MG63 (cell line): ENCODE measurements around the gene NOXO1. TPM values are rescaled to one million over a fixed set of nuclear protein-coding genes. Genes with fewer than 3 reads are reported as not detected.
"Not testable (repeated sequence)": the region's sequence is repeated elsewhere in the genome, so short reads cannot be mapped to it uniquely, and the experiment has no call there.

Source experiments
- DNase-seq: peaks from one replicate; pipeline ENCODE4 v3.0.0-alpha.2; 2020
- H3K27me3 ChIP-seq: fragments of 250-450 bp; sonication (Bioruptor Pico); 2 replicates; pipeline ENCODE4 v1.5.1; 2020; ENCODE audit warnings: mild to moderate bottlenecking, moderate library complexity
- H3K36me3 ChIP-seq: fragments of 250-450 bp; sonication (Bioruptor Pico); 2 replicates; pipeline ENCODE4 v1.5.1; 2020; ENCODE audit warnings: mild to moderate bottlenecking, moderate library complexity
- H3K4me3 ChIP-seq: fragments of 250-450 bp; sonication (Bioruptor Pico); 2 replicates; pipeline ENCODE4 v1.5.1; 2020; ENCODE audit warnings: mild to moderate bottlenecking, moderate library complexity
- H3K9me3 ChIP-seq: fragments of 250-450 bp; sonication (Bioruptor Pico); 2 replicates; pipeline ENCODE4 v1.5.1; 2020; ENCODE audit warnings: mild to moderate bottlenecking, moderate library complexity
- total RNA-seq: library from RNA; depleted of rRNA; stranded (reverse); fragments of >200 nt; shearing (Covaris generic); gene quantifications from 2 replicates; pipeline ENCODE4 v1.2.3, GENCODE V29; 2014; ENCODE audit warnings: low replicate concordance

NOXO1 gene
- total RNA-seq, 1 experiment from 2014 or later = not detected

DNA sequence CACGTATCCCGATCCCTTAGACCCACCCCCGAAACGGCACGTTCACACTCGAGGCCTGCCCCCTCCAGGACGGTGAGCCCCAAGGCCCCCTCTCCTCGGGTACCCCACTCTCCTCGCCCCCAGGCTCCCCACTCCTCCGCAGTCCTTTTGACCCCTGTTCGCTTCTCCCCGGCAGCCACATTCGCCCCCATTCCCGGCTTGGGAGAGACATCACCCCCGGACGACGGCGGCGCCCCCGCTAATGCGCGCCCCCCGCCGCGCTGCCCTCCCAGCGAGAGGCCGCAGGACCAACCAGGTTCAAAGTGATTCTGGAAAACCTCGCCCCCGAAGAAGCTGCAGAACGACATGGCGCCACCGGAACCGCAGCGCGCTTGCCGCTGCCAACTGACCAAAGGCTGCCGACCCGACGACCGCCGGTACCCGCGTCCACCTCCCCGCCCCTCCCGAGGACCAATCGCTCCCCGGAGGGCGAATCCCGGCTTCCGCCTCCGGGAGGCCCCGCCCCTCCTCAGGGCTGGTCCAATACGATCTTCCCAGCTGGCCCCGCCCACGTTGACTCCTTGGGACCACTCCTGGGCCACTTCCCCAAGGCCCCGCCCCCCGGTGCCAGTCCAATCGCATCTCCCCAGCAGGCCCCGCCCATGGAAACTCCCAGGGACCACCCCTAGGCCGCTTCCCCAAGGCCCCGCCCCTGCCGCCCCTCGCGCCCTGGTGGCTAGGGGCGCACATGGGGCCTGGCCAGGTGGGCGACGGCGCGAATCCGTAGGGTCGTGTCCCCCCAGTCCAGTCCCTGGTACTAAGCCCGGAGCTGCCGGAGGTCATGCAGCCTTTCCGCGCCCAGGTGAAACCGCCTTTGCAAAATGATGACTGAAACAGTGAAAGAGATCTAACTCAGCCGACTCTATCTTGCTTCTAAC, 38.2 kb downstream of the NOXO1 start, which contains the start of gene MSRB1:
TSS of gene MSRB1 (minus strand) at position 390 of the 917 bp plus-strand sequence. CDS start at position 347, 43 bp downstream.
- peak within 1 kb of the TSS; percentile 86 for H3K4me3 ChIP-seq
- peak; percentile 99 for DNase-seq
- no peaks in the 10 kb centered on the region for H3K27me3 ChIP-seq
- no peaks in the 10 kb centered on the region for H3K9me3 ChIP-seq
- H3K36me3 ChIP-seq = peaks cover 30% of the 10 kb centered on the region

DNA sequence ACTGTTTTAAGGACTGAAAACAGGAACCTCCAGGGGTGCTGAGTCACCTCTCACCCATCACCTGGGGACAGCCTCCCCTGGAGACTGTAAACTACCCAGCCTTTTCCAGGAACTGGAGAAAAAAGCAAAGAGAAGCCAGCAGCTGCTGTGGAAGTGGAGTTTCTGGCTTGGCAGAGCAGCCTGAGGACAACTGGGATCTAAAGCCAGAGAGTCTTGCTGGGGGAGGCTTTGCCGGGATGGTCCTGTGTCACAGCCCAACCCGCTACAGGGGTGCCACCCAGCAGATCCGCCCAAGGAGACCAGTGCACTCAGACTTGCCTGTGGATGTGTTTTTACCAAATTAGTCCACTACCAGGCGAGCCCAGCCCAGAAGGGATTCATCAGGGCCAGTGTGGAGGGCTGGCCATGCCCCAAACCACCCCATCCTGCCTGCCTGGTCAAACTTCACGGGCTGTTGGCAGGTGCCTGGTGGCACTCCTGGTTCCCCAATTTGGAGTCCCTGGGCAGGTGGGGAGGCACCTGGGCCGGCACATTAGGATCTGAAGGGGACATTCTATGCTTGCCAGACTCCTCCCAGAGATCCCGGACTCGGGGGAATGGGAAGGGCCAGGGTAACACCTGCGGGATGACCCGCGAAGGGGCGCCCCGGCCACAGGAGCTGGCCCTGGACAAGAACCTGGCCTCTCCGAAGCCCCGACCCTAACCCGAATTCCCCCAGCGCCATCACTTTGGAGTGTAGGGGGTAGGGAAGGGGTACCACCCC, 39.0 kb downstream of the NOXO1 start:
- peaks cover 37% of the 10 kb centered on the region for H3K36me3 ChIP-seq
- no peaks in the 10 kb centered on the region for H3K27me3 ChIP-seq
- DNase-seq = no peak

DNA sequence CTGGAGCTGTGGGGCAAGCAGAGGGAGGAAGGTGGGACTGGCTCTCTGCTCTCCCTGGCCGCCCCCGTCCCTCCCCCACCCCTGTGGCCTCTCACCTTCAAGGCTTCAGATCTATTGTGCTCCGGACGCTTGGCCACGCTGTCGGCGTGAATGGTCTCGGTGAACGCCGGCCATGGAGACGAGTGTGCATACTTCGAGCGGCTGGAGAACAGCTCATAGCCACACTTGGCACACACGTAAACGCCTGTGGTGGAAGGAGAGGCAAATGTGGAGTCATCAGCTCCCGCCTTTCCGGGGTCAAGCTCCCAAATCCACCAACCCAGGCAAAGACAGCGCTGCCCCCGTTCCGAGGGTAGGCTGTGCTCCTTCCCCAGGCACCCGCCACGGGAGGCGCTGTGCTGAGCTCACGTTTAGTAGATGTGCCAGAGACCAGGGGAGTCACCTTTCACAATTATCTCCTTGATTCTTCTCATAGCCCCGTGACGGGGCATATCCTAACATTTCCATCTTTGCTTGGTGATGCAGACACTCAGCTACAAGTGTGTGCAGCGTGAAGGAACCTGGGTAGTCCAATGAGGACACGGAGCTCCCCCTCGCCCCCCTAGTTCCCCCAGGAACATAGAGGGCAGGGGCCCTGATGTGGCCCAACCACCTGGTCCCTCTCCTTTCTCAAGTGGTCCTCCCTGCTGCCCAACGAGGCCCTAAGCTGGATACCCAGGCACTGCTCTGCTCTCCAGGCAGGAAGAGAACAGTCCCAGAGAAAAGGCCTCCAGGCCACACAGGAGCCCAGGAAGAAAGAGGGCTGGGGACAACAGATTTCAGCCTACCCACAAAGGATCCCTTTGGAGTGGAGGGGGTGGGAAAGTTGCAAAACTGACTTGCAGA, 39.9 kb downstream of the NOXO1 start:
- peak; percentile 97 for DNase-seq
- peaks cover 40% of the 10 kb centered on the region for H3K36me3 ChIP-seq
- H3K4me3 ChIP-seq = peak overlapping the region; percentile 86
- no peaks in the 10 kb centered on the region for H3K9me3 ChIP-seq
- no peaks in the 10 kb centered on the region for H3K27me3 ChIP-seq

More for the DNA sequence above, 39.0 kb downstream of the NOXO1 start:
- Histone ChIP-seq H3K9me3 (no peaks in the 10 kb centered on the region), H3K4me3 (peak overlapping the region; percentile 86)

- DNase-seq = no peak
- no peaks in the 10 kb centered on the region for H3K27me3 ChIP-seq
- peaks cover 40% of the 10 kb centered on the region for H3K36me3 ChIP-seq
- no peaks in the 10 kb centered on the region for H3K9me3 ChIP-seq
- peak overlapping the region; percentile 86 for H3K4me3 ChIP-seq
Measured at GRCh38 chr16:1940273-1941161, 40.8 kb downstream of the NOXO1 start.

DNA sequence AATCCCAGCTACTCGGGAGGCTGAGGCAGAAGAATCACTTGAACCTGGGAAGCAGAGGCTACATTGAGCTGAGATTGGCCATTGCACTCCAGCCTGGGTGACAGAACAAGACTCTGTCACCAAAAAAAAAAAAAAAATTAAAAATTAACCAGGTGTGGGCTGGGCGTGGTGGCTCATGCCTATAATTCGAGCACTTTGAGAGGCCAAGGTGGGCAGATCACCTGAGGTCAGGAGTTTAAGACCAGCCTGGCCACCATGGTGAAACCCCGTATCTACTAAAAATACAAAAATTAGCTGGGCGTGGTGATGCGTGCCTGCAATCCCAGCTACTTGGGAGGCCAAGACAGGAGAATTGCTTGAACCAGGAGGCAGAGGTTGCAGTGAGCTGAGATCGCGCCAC, 41.4 kb downstream of the NOXO1 start:
- not testable (repeated sequence) for H3K4me3 ChIP-seq, DNase-seq, H3K9me3 ChIP-seq, H3K27me3 ChIP-seq
- H3K36me3 ChIP-seq = peaks cover 40% of the 10 kb centered on the region

GRCh38 chr16:1938910-1939309, 42.4 kb downstream of the NOXO1 start:
- DNase-seq = no peak
- Histone ChIP-seq H3K9me3 (no peaks in the 10 kb centered on the region), H3K36me3 (peaks cover 40% of the 10 kb centered on the region), H3K4me3 (no peak overlapping the region), H3K27me3 (no peaks in the 10 kb centered on the region)

DNA sequence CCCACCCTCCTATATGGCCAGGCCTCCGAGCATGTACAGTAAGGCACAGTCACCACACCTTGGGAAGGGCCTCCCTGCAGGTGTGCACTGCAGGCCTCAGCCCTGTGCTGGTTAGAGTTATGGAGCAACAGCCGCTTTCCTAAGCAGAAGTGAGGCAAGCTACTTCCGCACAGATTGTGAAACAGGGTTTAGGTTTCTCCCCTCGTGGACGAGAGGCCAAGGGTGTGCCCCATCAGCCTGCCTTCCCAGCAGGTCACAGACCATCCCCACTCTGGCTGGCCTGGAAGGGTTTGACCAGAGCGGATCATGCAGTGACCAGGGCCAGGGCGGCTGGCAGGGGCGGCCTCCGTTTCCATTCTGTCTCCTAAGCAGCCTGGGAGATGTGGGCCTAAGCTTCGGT, 43.0 kb downstream of the NOXO1 start:
- no peaks in the 10 kb centered on the region for H3K27me3 ChIP-seq
- no peaks in the 10 kb centered on the region for H3K9me3 ChIP-seq
- H3K36me3 ChIP-seq = peaks cover 40% of the 10 kb centered on the region
- DNase-seq = no peak
- H3K4me3 ChIP-seq = no peak overlapping the region

GRCh38 chr16:1936945-1937479, 44.3 kb downstream of the NOXO1 start:
- no peak for DNase-seq

GRCh38 chr16:1933097-1933661, 48.1 kb downstream of the NOXO1 start:
- Histone ChIP-seq H3K36me3 (peaks cover 11% of the 10 kb centered on the region), H3K9me3 (no peaks in the 10 kb centered on the region), H3K27me3 (no peaks in the 10 kb centered on the region), H3K4me3 (no peak overlapping the region)
- no peak for DNase-seq

More at GRCh38 chr16:1936945-1937479, 44.3 kb downstream of the NOXO1 start:
- H3K9me3 ChIP-seq = no peaks in the 10 kb centered on the region
- H3K27me3 ChIP-seq = no peaks in the 10 kb centered on the region
- no peak overlapping the region for H3K4me3 ChIP-seq
- peaks cover 40% of the 10 kb centered on the region for H3K36me3 ChIP-seq

- H3K27me3 ChIP-seq = no peaks in the 10 kb centered on the region
- H3K36me3 ChIP-seq = peaks cover 3% of the 10 kb centered on the region
- H3K4me3 ChIP-seq = no peak overlapping the region
- DNase-seq = no peak
- H3K9me3 ChIP-seq = no peaks in the 10 kb centered on the region
Measured at GRCh38 chr16:1932050-1933028, 48.9 kb downstream of the NOXO1 start.

DNA sequence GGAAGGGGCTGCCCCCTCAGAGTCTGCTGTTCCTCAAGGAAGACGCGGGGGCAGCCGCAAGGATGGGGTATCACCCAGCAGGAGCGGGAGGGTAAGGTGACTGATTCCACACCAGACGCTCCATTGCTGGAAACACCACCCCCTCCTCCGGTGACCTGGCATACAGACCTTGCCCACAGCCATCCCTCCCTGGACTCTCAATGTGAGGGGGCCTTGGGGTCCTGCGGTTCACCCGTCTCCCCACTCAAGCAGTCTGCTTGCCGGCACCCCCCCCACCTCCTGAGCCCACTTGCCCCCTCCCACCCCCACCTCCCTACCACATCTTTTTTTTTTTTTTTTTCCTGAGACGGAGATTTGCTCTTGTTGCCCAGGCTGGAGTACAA, 50.9 kb downstream of the NOXO1 start:
- Histone ChIP-seq H3K9me3 (no peaks in the 10 kb centered on the region), H3K36me3 (no peaks in the 10 kb centered on the region), H3K27me3 (no peaks in the 10 kb centered on the region), H3K4me3 (no peak overlapping the region)
- no peak for DNase-seq

DNA sequence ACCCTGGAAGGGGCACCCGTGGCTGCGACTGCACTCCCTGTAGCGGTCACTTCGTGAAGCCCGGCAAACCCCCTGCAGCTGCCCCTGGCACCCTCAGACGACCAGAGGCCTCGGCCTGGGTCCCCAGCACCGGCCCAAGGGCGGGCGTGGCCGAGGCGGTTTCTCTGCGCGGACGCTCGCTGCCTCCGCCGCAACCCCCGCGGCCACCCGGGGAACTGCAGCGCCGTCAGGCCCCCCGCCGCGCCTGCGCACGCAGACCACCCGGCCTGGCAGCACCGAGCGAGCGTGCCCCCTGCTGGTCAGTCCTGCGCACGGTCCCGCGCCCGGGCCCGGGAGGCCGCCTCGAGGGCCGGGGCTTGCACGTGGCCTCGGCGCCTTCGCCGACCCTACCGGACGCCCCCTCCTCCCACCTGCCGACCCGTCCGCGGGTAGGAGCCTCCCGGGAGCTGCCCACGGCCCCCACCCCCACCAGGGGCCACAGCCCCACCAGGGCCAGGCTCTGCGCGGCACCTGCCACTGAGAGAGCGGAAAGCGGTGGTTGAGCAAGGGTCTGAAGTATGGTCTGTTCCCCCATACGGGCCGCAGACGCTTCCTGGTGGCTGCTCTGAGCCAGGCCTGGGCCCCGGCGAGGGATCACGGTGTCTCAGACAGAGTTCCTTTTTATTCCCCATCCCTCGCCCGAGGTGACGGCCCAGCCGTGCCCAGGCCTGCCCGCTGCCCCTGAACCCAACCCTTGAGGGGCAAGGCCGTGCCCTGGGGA, 51.5 kb downstream of the NOXO1 start:
- no peaks in the 10 kb centered on the region for H3K9me3 ChIP-seq
- H3K36me3 ChIP-seq = no peaks in the 10 kb centered on the region
- DNase-seq = peak; percentile 90

DNA sequence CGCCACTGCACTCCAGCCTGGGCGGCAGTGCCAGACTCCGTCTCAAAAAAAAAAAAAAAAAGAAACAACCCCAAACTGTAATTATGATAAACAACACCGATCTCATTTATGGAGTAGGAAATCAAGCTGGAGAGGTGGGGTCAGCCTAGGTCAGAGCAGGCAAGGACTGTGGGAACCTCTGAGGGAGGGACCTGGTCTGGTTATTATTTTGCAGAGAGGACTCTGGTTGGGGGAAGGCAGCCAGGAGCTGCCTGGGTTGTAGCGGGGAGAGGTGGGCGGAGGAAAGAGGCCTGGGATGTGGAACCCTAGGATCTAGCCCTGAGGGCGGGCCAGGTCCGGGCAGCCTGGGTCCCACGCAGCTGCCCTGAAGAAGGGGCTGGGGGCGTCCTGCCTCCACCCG, 52.2 kb downstream of the NOXO1 start:
- Histone ChIP-seq H3K4me3 (peak overlapping the region; percentile 51), H3K9me3 (no peaks in the 10 kb centered on the region), H3K36me3 (no peaks in the 10 kb centered on the region), H3K27me3 (no peaks in the 10 kb centered on the region)
- peak; percentile 63 for DNase-seq

More for the DNA sequence above, 51.5 kb downstream of the NOXO1 start:
- H3K4me3 ChIP-seq = peak overlapping the region; percentile 51
- no peaks in the 10 kb centered on the region for H3K27me3 ChIP-seq
